Measurements from ENCODE around the gene B3GAT1.

The B3GAT1 gene

DNA sequence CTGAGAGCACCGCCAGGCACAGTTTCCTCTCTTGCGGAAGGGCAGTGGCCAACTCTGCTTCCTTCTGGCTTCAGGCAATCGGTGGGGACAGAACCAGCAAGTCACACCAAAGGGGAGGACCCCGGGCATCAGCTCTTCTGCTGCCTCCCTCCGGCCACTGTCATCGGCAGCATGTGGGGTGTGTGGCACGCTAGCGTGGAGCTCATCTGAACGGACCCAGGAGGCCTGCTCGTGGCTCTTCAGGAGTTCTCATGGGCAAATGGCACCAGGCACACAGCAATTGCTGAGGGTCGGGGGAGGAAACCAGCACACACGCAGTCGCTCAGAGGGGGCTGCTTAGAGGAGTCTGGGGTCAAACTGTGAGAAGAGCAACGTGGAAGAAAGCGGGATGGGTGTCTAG, 26.9 kb downstream of the B3GAT1 start:
- no peak for TF ChIP-seq ZNF274 (IDR thresholded peaks at IDR 0.05; ENCODE audit: low read depth, low read length)
- H3K4me3 ChIP-seq (ENCODE audit: low read length) = no peak overlapping the region

DNA sequence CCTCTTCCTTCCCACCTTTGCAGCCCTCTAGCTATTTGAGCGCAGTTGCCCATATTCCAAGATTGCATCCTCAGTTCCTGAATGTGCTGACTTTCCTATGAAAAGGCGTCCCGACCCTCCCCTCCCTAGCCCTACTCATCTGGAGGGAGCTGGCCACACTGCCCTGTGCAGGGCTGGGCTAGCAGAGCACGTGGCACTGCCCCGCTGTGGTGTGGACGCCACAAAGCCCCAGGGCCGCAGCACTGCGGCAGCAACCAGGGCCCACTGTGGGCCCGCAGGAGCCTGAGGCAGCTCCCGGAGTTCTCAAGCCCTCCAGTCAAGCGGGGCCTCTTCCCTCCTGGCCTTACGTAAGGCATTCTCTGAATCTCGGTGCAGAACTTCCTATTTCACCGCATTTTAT, 27.6 kb downstream of the B3GAT1 start:
- no peak for TF ChIP-seq ZNF274 (IDR thresholded peaks at IDR 0.05; ENCODE audit: low read depth, low read length)
- no peak overlapping the region for H3K4me3 ChIP-seq (ENCODE audit: low read length)

DNA sequence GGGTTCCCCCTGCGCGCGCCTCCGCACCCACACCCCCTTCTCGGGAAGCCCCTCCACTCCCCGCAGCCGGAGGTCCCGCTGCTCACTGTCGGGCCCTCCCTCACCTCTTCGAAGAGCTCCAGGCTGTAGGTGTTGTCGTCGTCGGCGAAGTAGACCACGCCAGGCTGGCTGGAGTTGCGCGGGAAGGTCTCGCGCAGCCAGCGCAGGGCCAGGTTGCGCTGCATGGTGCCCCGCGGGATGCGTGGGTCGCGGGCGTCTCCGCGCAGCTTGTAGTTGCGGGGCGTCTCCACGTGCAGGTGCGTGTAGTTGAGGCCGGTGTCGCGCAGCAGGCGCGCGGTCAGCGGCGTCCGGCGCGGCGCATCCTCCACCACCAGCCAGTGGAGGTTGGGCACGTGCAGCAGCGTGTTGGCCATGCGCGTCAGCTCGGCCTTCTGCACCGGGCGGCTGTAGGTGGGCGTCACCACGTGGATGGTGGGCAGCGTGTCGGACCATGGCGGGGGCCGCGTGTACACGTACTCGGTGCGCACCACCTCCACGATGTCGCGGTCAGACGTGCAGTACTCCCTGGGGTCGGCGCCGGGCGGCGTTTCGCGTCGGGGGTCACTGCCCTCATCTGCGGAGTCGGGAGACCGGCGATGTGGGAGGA, 28.3 kb downstream of the B3GAT1 start:
- no peak for TF ChIP-seq ZNF274 (IDR thresholded peaks at IDR 0.05; ENCODE audit: low read depth, low read length)

DNA sequence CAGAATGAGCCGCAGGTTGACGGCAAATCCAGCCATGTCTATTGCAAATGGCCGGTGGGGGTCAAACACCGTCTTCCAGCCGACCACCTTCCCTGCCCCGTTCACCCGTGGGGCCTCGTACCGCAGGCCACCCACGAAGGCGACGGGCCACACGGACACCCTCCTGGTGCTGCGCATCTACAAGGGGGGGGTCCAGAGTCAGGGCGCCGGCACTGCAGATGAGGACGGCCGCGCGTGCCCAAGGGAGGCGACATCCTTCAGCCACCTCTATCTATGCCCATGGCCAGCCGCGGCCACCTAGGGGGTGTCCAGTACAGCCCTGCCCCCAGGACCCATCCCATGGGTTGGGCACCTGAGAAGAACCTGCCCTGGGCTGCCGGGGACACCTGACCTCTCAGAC, 29.2 kb downstream of the B3GAT1 start:
- H3K4me3 ChIP-seq (ENCODE audit: low read length) = no peak overlapping the region
- TF ChIP-seq ZNF274 (IDR thresholded peaks at IDR 0.05; ENCODE audit: low read depth, low read length) = no peak

More for the DNA sequence above, 28.3 kb downstream of the B3GAT1 start:
- H3K4me3 ChIP-seq (ENCODE audit: low read length) = no peak overlapping the region

DNA sequence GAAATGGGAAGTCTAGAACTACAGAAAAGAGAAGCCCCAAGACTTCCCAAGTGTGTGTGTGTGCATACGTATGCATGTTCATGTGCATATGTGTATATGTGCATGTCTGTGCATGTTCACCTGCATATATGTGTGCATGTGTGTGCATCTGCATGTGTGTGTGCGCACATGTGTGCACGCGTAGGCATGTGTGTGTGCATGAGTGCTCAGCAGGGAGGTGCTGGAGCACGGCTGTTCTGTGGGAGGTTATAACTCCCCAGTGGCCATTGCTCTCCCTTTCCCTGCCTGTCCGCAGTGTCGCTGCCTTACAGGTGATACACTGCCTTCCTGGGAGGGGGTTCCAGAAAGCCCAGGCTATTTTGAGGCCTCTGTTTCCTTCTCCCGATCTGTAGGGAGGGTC, 29.8 kb downstream of the B3GAT1 start:
- TF ChIP-seq ZNF274 (IDR thresholded peaks at IDR 0.05; ENCODE audit: low read depth, low read length) = no peak
- H3K4me3 ChIP-seq (ENCODE audit: low read length) = no peak overlapping the region

DNA sequence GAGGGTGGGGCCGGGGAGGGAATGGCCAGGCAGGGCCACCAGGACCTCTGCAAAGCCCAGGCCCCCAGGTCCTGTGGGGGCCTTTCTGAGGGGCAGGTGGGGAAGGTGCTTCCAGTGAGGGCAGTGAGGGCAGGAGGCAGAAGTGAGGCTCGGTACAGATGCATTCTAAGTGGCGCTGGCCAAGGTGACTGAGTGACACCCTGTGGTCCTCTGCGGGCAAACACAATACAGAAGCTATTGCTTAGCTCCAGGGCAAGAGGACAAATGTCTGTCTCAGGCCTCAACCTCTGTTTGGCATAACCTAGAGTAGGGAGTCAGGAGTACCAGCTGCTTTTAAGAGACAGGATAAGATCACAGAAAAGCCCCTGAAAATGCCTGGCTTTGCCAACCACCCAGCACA, 31.3 kb downstream of the B3GAT1 start:
- no peak for TF ChIP-seq ZNF274 (IDR thresholded peaks at IDR 0.05; ENCODE audit: low read depth, low read length)
- H3K4me3 ChIP-seq (ENCODE audit: low read length) = no peak overlapping the region

DNA sequence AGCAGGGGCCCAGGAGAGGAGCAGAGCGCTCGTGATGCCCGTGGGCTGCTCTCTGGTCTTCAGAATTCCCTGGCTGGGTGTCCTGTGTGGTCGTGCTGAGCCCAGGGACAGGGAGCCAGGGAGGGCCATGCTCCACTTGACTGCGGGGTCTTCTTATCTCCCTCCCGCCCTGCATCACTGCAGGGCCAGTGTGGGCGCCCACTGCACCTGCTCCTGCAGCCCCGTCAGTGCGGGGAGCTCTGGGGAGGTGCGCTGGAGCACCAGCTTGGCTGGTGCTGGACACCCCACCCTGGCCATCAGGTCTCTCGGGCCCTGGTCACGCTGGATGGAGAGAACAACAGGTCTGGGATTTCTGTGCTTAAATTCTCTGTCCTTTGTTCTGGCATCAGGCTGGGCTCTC, 31.8 kb downstream of the B3GAT1 start:
- TF ChIP-seq ZNF274 (IDR thresholded peaks at IDR 0.05; ENCODE audit: low read depth, low read length) = no peak
- no peak overlapping the region for H3K4me3 ChIP-seq (ENCODE audit: low read length)

DNA sequence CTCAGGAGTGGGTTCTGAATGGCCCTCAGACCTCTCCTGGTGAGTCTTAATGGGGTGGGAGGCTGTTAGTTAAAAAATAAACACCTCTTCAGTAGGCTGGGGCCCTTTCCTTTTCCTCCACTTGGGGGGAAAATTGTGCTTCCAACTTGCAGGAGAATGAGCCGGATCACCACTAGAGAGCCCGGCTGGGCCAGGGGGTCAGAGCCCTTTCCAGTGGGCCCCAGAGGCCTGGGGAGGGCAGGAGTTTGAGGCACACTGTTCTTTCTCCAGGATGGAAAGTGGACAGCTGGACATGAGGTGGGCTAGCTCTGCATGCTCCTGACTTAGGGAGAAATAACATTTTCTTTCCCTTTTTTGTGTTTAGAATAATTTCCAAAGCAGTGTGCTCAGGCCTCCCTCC, 32.8 kb downstream of the B3GAT1 start:
- TF ChIP-seq ZNF274 (IDR thresholded peaks at IDR 0.05; ENCODE audit: low read depth, low read length) = no peak

DNA sequence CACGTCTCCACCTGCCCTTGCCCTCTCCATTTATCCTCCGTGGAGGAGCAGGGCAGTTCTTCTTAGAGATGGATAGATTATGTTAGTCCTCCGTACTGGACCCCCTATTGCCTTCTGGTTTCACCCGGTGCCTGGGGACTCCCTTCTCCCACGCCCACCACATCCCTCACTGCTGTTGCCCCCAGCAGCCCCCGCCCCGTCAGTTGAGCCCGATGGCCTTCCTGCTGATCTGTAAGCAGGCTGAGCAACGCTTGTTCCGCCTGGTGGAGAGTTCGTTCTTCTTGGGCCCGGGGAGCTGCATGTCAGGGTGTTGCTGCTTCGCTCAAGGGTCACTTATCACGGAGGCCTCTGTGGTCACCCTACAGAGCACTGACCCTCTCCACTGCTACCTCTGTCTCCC, 34.2 kb downstream of the B3GAT1 start:
- no peak overlapping the region for H3K4me3 ChIP-seq (ENCODE audit: low read length)
- TF ChIP-seq ZNF274 (IDR thresholded peaks at IDR 0.05; ENCODE audit: low read depth, low read length) = no peak

More for the DNA sequence above, 32.8 kb downstream of the B3GAT1 start:
- H3K4me3 ChIP-seq (ENCODE audit: low read length) = no peak overlapping the region

DNA sequence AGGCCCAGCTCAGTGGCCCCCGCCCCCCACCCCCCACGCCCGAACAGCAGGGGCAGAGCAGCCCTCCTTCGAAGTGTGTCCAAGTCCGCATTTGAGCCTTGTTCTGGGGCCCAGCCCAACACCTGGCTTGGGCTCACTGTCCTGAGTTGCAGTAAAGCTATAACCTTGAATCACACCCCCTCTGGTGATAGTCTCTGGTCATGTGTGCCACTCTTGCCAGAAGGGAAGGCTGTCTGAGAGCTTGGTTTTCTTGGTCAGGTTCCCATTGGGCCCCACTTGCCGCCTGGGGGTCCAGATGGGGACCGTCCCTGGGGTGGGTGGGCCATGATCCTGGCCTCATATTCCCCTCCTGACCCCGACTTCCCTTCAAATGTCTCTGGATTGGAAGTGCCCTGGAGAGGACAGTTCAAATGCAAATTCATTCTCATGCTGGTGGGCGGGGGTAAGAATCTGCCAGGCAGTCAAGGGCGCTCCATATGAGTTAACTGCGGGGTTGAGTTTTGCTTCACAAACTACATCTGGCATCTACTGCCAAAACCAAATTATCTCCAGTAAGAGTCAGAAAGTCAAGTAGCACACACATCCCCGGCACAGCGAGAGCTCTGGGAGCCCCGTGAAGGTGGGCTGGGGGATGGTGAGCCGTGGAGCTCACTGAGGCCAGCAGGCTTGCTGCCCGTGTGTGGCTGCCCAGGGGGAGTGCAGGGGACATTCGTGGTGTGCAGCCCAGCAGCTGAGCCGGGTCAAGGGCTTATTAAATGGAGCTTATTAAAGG, 35.7 kb downstream of the B3GAT1 start:
- no peak overlapping the region for H3K4me3 ChIP-seq (ENCODE audit: low read length)
- no peak for TF ChIP-seq ZNF274 (IDR thresholded peaks at IDR 0.05; ENCODE audit: low read depth, low read length)

DNA sequence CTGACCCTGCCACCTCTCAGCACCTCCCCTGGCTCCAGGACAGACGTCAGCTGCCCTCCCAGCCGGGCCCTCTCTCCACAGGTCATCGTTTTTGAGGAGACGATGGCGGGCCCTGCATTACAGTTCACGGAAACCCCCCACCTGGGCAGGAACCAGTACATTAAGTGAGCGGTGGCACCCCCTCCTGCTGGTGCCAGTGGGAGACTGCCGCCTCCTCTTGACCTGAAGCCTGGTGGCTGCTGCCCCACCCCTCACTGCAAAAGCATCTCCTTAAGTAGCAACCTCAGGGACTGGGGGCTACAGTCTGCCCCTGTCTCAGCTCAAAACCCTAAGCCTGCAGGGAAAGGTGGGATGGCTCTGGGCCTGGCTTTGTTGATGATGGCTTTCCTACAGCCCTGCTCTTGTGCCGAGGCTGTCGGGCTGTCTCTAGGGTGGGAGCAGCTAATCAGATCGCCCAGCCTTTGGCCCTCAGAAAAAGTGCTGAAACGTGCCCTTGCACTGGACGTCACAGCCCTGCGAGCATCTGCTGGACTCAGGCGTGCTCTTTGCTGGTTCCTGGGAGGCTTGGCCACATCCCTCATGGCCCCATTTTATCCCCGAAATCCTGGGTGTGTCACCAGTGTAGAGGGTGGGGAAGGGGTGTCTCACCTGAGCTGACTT, 37.0 kb downstream of the B3GAT1 start:
- no peak for TF ChIP-seq ZNF274 (IDR thresholded peaks at IDR 0.05; ENCODE audit: low read depth, low read length)
- H3K4me3 ChIP-seq (ENCODE audit: low read length) = no peak overlapping the region

DNA sequence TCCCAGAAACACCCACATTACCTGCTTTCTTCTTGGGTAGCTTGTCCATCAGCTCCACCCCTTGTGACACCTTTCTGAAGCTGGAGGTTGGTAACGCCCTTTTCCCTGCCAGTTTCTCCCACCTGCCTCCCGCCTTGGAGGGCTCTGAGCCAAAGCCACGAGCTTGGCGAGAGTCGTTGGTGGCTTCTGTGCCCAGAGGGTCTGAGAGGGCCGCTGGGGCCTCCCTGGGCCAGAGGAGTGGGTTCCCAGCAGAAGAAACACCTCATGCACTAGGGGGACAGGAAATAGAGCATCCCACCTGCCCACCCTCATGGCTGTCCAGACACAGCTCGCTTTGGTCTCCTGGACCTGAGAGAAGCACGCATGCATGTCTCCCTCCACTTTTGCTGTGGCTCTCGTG, 37.9 kb downstream of the B3GAT1 start:
- no peak overlapping the region for H3K4me3 ChIP-seq (ENCODE audit: low read length)
- no peak for TF ChIP-seq ZNF274 (IDR thresholded peaks at IDR 0.05; ENCODE audit: low read depth, low read length)

DNA sequence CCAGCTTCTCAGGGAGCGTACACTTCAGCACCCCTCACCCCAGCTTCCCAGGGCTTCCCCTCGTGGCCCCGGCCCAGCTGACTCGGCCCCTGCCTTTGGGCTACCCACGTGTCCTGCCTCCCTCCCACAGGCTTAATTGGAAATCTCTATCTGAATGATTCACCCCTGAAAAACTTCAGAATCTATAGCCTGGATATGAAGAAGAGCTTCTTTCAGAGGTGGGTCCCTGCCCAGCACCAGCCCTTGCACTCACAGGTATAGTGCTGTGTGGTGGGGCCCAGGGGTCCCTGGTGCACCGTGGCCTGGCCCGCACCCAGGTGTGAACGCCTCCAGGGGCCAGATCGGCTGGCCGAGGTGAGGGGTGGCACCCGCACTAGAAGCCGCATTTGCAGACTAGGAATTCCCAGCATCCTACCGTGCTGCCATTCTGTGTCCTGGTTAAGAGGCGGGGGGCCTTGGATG, 38.4 kb downstream of the B3GAT1 start:
- TF ChIP-seq ZNF274 (IDR thresholded peaks at IDR 0.05; ENCODE audit: low read depth, low read length) = no peak
- no peak overlapping the region for H3K4me3 ChIP-seq (ENCODE audit: low read length)

DNA sequence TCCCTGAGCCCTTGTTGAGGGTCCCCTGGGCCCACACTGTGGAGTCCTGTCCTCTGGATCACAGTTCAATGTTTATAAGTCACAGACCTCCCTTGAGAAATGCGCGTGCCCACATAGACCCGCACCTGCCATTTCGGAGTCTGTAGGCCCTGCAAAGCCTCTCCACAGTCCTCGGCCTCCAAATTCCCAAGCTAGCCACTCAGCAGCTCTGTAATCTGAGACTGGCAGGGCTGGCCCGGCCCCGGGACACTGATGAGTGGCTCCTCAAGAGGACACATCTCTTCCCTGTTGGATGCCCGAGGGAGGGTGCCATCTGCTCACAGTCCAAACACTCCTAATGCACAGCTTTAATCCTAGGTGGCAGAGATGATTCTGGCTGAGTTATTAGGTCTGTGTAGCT, 39.1 kb downstream of the B3GAT1 start:
- H3K4me3 ChIP-seq (ENCODE audit: low read length) = no peak overlapping the region
- TF ChIP-seq ZNF274 (IDR thresholded peaks at IDR 0.05; ENCODE audit: low read depth, low read length) = no peak

DNA sequence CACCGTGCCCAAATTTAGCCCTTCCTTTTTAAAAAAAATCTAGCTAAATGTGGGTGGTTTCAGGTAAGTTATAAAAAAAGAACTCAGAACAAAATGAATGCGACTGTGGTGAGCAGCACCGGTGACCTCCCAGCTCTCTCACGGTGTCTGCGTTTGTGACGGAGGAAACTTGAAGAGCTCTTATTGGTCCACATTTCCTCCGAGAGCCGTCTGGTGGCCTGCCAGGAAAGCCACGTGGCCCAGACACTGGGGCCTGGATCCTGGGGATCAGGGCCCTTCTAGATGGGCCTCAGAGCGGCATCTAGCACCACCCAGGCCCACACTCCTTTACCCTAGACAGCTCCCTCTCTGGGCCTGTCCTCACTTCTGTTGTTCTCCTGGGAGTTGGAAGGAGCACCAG, 39.5 kb downstream of the B3GAT1 start:
- no peak for TF ChIP-seq ZNF274 (IDR thresholded peaks at IDR 0.05; ENCODE audit: low read depth, low read length)

More for the DNA sequence above, 39.5 kb downstream of the B3GAT1 start:
- no peak overlapping the region for H3K4me3 ChIP-seq (ENCODE audit: low read length)

All from GM08714 (cell line).